HG03196 (cell line): ENCODE data around the gene TRAPPC14.
A peak's percentile ranks its signal among the peaks of the same experiment; 100 is the strongest.
"Not testable (repeated sequence)": the region's sequence is repeated elsewhere in the genome, so short reads cannot be mapped to it uniquely, and the experiment has no call there.

ENCODE experiments used
- ATAC-seq: cut with Tn5 transposase; IDR thresholded peaks from one replicate; pipeline ENCODE4 v1.9.1; 2021; ENCODE audit not compliant: unreplicated experiment

The TRAPPC14 gene

GRCh38 chr7:100154651-100155491, 3.7 kb downstream of the TRAPPC14 start:
- ATAC-seq, result no peak

DNA sequence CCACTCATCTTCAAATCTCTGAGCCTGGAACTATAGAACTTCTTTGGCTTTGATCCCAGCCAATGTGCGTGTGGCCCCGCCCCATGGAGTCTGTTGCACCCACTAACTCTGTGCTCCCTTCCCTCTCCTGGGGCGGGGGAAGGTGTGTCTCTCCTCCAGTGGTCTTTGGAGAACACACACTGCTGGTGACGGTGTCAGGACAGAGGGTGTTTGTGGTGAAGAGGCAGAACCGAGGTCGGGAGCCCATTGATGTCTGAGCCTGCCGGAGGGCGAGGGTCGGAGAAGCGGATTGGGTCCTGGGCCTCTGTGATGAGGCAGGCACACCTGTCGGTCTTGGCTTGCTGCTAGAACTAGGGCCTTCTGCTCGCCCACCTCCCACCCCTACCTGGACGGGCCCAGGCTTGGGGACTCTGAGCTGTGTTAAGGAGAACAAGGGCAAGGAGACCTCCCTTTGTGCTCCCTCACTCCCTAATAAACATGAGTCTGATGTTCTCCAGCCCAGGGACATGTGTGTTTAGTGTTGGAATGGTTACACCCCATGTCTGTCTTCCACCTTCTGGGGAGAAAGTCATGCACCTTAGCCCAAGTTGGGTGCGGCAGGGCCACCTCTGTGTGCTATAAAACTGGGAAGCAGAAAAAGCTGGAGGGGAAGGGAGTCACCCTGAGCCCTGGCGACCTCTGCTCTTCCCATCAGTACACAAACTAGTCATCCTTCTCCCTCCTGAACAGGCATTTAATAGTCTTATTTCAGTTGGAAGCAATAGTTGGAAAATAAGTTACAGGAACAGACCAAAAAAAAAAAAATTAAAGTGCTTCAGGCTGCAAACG, 4.6 kb downstream of the TRAPPC14 start:
- ATAC-seq, result no peak

- ATAC-seq, result no peak
Measured at GRCh38 chr7:100152937-100153666, 5.4 kb downstream of the TRAPPC14 start.

- no peak for ATAC-seq
Measured at GRCh38 chr7:100152404-100152803, 6.1 kb downstream of the TRAPPC14 start.

GRCh38 chr7:100148559-100149328, 9.8 kb downstream of the TRAPPC14 start, which contains the start of gene LAMTOR4:
LAMTOR4 (plus strand) TSS chr7:100148918; CDS start chr7:100148973, 55 bp downstream.
- ATAC-seq, result peak; percentile 98

- no peak for ATAC-seq
Measured at GRCh38 chr7:100148225-100148558, 10.3 kb downstream of the TRAPPC14 start.

DNA sequence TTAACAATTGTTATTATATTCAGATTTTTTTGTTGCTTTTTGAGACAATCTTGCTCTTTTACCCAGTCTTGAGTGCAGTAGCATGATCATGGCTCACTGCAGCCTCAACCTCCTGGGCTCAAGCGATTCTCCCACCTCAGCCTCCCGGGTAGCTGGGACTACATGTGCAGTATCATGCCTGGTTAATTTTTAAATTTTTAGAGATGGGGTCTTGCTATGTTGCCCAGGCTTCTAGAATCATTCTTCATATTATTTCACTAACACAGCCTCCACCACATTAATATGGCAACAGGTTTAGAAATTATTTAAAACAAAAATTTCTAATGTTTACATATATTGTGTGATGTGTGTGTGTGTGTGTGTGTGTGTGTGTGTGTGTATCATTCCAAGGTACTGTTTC, 11.2 kb downstream of the TRAPPC14 start:
- no peak for ATAC-seq

- ATAC-seq, result not testable (repeated sequence)
Measured at GRCh38 chr7:100146350-100146749, 12.2 kb downstream of the TRAPPC14 start.

DNA sequence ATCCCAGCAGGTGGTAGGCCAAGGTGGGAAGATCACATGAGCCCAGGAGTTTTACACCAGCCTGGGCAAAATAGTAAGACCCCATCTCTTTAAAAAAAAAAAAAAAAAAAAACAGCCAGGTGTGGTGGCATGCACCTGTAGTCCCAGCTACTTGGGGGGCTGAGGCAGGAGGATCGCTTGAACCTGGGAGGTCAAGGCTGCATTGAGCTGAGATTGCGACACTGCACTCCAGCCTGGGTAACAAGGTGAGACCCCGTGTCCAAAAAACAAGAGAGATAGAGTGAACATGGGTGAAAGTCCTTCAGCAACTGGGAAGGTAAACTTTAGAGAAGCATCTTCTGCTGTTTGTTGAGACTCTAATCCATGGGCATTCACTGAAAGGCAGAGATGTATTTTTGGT, 16.1 kb downstream of the TRAPPC14 start:
- ATAC-seq, result no peak

GRCh38 chr7:100141555-100141949, 17.0 kb downstream of the TRAPPC14 start:
- ATAC-seq, result no peak

- no peak for ATAC-seq
Measured at GRCh38 chr7:100137851-100138760, 20.4 kb downstream of the TRAPPC14 start.

- no peak for ATAC-seq
Measured at GRCh38 chr7:100132697-100133151, 25.8 kb downstream of the TRAPPC14 start.

DNA sequence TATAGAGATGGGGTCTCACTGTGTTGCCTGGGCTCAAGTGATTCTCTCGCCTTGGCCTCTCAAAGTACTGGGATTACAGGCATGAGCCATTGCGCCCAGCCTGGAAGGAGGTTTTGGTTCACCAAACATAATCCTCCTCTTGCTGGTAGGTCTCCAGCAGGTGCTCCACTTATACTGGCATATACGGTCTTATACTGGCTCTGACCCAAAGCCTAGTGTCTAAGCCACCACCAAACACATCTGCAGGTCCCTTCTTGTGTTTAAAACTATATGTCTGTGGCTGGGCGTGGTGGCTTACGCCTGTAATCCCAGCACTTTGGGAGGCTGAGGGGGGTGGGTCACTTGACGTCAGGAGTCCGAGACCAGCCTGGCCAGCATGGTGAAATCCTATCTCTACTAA, 26.4 kb downstream of the TRAPPC14 start:
- ATAC-seq, result no peak

DNA sequence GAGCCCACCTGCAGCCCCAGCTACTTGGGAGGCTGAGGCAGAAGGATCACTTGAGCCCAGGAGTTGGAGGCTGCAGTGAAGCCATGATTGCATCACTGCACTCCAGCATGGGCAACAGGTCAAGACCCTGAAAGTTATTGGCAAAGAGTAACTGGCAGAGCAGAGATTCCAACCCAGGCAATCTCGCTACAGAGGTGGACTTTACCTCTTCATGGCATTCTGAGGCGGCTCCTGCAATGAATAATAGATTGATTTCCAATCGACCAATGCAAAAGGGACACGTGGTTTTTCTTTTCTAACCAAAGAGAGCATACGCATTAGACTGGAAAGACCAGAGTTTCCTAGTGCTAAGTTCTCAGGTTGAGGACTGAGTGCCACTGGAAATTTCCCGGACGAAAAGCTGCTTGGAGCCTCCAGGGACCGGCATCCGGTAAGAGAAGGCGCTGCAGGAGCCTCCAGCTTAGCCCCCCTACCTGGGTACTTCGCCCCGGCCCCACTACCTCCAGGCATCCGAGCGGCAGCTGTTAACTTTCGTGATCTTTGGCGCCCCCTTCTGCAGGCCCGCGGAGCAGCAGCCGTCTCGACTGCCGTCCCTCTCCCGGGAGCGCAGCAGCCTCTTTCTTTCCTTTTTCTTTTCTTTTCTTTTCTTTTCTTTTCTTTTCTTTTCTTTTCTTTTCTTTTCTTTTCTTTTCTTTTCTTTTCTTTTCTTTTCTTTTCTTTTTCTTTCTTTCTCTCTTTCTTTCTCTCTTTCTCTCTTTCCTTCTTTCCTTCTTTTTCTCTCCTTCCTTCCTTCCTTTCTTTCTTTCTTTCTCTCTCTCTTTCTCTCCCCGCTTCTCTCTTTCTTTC, 27.7 kb downstream of the TRAPPC14 start:
- ATAC-seq, result no peak

DNA sequence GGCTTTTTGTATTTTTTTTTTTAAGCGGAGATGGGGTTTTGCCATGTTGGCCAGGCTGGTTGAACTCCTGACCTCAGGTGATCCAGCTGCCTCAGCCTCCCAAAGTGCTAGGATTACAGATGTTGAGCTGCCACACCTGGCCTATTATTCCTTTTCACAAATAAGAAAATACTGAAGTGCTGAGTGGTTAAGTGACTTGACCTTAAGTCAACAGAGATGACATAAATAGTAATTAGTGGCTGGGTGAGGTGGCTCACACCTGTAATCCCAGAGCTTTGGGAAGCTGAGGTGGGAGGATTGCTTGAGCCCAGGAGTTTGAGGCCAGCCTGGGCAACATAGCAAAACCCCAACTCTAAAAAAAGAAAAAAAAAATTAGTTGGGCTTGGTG, 28.3 kb downstream of the TRAPPC14 start:
- not testable (repeated sequence) for ATAC-seq

GRCh38 chr7:100128637-100128963, 29.9 kb downstream of the TRAPPC14 start:
- ATAC-seq, result no peak

- ATAC-seq, result no peak
Measured at GRCh38 chr7:100127866-100128636, 30.5 kb downstream of the TRAPPC14 start.
